ENCODE data around the gene CFAP65.

Gene CFAP65

GRCh38 chr2:219028141-219028540 lies 13.2 kb downstream of the CFAP65 start:
- Histone ChIP-seq H3K4me3 (ENCODE audit: control insufficient read depth in 1 of 7, extremely low read depth in 1 of 7, insufficient read depth in 4 of 7, low read depth in 2 of 7, low read length in 6 of 7) (no peak overlapping the region), H3K36me3 (ENCODE audit: control insufficient read depth in 4 of 4, insufficient read depth in 4 of 4, low read length in 3 of 4) (no peaks in the 10 kb centered on the region), H3K27ac (ENCODE audit: insufficient read depth in 1 of 2, low read depth in 1 of 2, low read length in 2 of 2, poor library complexity in 1 of 2, severe bottlenecking in 2 of 2) (no peak overlapping the region), H3K9me3 (ENCODE audit: control extremely low read depth in 1 of 5, control insufficient read depth in 4 of 5, insufficient read depth in 2 of 5, low read depth in 1 of 5, low read length in 4 of 5) (no peaks in the 10 kb centered on the region), H3K27me3 (replicated peaks in 2 of 5; ENCODE audit: control insufficient read depth in 4 of 5, insufficient read depth in 5 of 5, low read length in 4 of 5) (peaks cover 0 to 11% (median 8%) of the 10 kb centered on the region in 5 experiments), H3K4me1 (ENCODE audit: control extremely low read depth in 1 of 4, control insufficient read depth in 4 of 4, insufficient read depth in 4 of 4, low read length in 3 of 4) (peaks cover 0 to 2% (median 0%) of the 10 kb centered on the region in 4 experiments)
- 91% methylated on average over 5 of the region's 5 CpGs for WGBS (ENCODE audit: insufficient coverage)
- no peak for DNase-seq
- CTCF ChIA-PET, result interaction anchor here (0.6 to 10.8 kb wide), 16 partner anchors 10 to 152 kb away, joined by 3 to 162 read pairs (median 4); partner anchors contain the start of gene NHEJ1
- POLR2A ChIA-PET, result no interaction called here

GRCh38 chr2:219027511-219028055 lies 13.7 kb downstream of the CFAP65 start:
- Histone ChIP-seq H3K4me3 (ENCODE audit: control insufficient read depth in 1 of 7, extremely low read depth in 1 of 7, insufficient read depth in 4 of 7, low read depth in 2 of 7, low read length in 6 of 7) (no peak overlapping the region), H3K36me3 (ENCODE audit: control insufficient read depth in 4 of 4, insufficient read depth in 4 of 4, low read length in 3 of 4) (no peaks in the 10 kb centered on the region), H3K27me3 (replicated peaks in 2 of 5; ENCODE audit: control insufficient read depth in 4 of 5, insufficient read depth in 5 of 5, low read length in 4 of 5) (peaks cover 0 to 8% (median 6%) of the 10 kb centered on the region in 5 experiments), H3K27ac (ENCODE audit: insufficient read depth in 1 of 2, low read depth in 1 of 2, low read length in 2 of 2, poor library complexity in 1 of 2, severe bottlenecking in 2 of 2) (no peak overlapping the region), H3K4me1 (ENCODE audit: control extremely low read depth in 1 of 4, control insufficient read depth in 4 of 4, insufficient read depth in 4 of 4, low read length in 3 of 4) (peaks cover 0 to 2% (median 0%) of the 10 kb centered on the region in 4 experiments), H3K9me3 (ENCODE audit: control extremely low read depth in 1 of 5, control insufficient read depth in 4 of 5, insufficient read depth in 2 of 5, low read depth in 1 of 5, low read length in 4 of 5) (no peaks in the 10 kb centered on the region)
- CTCF ChIA-PET, result interaction anchor here (0.6 to 10.8 kb wide), 20 partner anchors 8 to 152 kb away, joined by 3 to 162 read pairs (median 4); partner anchors contain the start of gene NHEJ1
- WGBS (ENCODE audit: insufficient coverage), result 97% methylated on average over 20 of the region's 22 CpGs
- POLR2A ChIA-PET, result no interaction called here
- DNase-seq, result no peak

GRCh38 chr2:219026946-219027345 lies 14.4 kb downstream of the CFAP65 start:
- Histone ChIP-seq H3K4me1 (ENCODE audit: control extremely low read depth in 1 of 4, control insufficient read depth in 4 of 4, insufficient read depth in 4 of 4, low read length in 3 of 4) (peaks cover 0 to 2% (median 0%) of the 10 kb centered on the region in 4 experiments), H3K27me3 (replicated peaks in 2 of 5; ENCODE audit: control insufficient read depth in 4 of 5, insufficient read depth in 5 of 5, low read length in 4 of 5) (peaks cover 0 to 8% (median 0%) of the 10 kb centered on the region in 5 experiments), H3K4me3 (ENCODE audit: control insufficient read depth in 1 of 7, extremely low read depth in 1 of 7, insufficient read depth in 4 of 7, low read depth in 2 of 7, low read length in 6 of 7) (no peak overlapping the region), H3K9me3 (ENCODE audit: control extremely low read depth in 1 of 5, control insufficient read depth in 4 of 5, insufficient read depth in 2 of 5, low read depth in 1 of 5, low read length in 4 of 5) (no peaks in the 10 kb centered on the region), H3K27ac (ENCODE audit: insufficient read depth in 1 of 2, low read depth in 1 of 2, low read length in 2 of 2, poor library complexity in 1 of 2, severe bottlenecking in 2 of 2) (no peak overlapping the region), H3K36me3 (ENCODE audit: control insufficient read depth in 4 of 4, insufficient read depth in 4 of 4, low read length in 3 of 4) (no peaks in the 10 kb centered on the region)
- ChIA-PET POLR2A (interaction anchor here (0.6 kb wide), 1 partner anchor 14 kb away, joined by 3 read pairs; no protein-coding TSS in a partner anchor), CTCF (interaction anchor here (0.8 to 10.8 kb wide), 14 partner anchors 9 to 151 kb away, joined by 3 to 162 read pairs (median 4); partner anchors contain the start of gene NHEJ1)
- no peak for DNase-seq
- WGBS (ENCODE audit: insufficient coverage), result 80% methylated on average over 7 of the region's 7 CpGs

GRCh38 chr2:219025637-219026585 lies 15.4 kb downstream of the CFAP65 start:
- no peak for DNase-seq
- H3K4me3 ChIP-seq (ENCODE audit: control insufficient read depth in 1 of 7, extremely low read depth in 1 of 7, insufficient read depth in 4 of 7, low read depth in 2 of 7, low read length in 6 of 7), result no peak overlapping the region
- peaks cover 0 to 11% (median 0%) of the 10 kb centered on the region in 5 experiments for H3K27me3 ChIP-seq (replicated peaks in 2 of 5; ENCODE audit: control insufficient read depth in 4 of 5, insufficient read depth in 5 of 5, low read length in 4 of 5)
- no peak overlapping the region for H3K27ac ChIP-seq (ENCODE audit: insufficient read depth in 1 of 2, low read depth in 1 of 2, low read length in 2 of 2, poor library complexity in 1 of 2, severe bottlenecking in 2 of 2)
- no peaks in the 10 kb centered on the region for H3K36me3 ChIP-seq (ENCODE audit: control insufficient read depth in 4 of 4, insufficient read depth in 4 of 4, low read length in 3 of 4)
- ChIA-PET CTCF (interaction anchor here (1.2 to 10.8 kb wide), 7 partner anchors 10 to 253 kb away, joined by 3 to 162 read pairs (median 5); partner anchors contain the start of genes DNAJB2 and NHEJ1), POLR2A (interaction anchor here (0.6 to 1.2 kb wide), 2 partner anchors 15 to 21 kb away, joined by 3 read pairs; no protein-coding TSS in a partner anchor)
- WGBS (ENCODE audit: insufficient coverage), result 97% methylated on average over 12 of the region's 18 CpGs
- H3K4me1 ChIP-seq (ENCODE audit: control extremely low read depth in 1 of 4, control insufficient read depth in 4 of 4, insufficient read depth in 4 of 4, low read length in 3 of 4), result no peaks in the 10 kb centered on the region
- H3K9me3 ChIP-seq (ENCODE audit: control extremely low read depth in 1 of 5, control insufficient read depth in 4 of 5, insufficient read depth in 2 of 5, low read depth in 1 of 5, low read length in 4 of 5), result no peaks in the 10 kb centered on the region

- 97% methylated on average over 5 of the region's 11 CpGs for WGBS (ENCODE audit: insufficient coverage)
- Histone ChIP-seq H3K36me3 (ENCODE audit: control insufficient read depth in 4 of 4, insufficient read depth in 4 of 4, low read length in 3 of 4) (no peaks in the 10 kb centered on the region), H3K27me3 (replicated peaks in 2 of 5; ENCODE audit: control insufficient read depth in 4 of 5, insufficient read depth in 5 of 5, low read length in 4 of 5) (peaks cover 0 to 16% (median 1%) of the 10 kb centered on the region in 5 experiments), H3K4me3 (ENCODE audit: control insufficient read depth in 1 of 7, extremely low read depth in 1 of 7, insufficient read depth in 4 of 7, low read depth in 2 of 7, low read length in 6 of 7) (no peak overlapping the region), H3K9me3 (ENCODE audit: control extremely low read depth in 1 of 5, control insufficient read depth in 4 of 5, insufficient read depth in 2 of 5, low read depth in 1 of 5, low read length in 4 of 5) (no peaks in the 10 kb centered on the region), H3K27ac (ENCODE audit: insufficient read depth in 1 of 2, low read depth in 1 of 2, low read length in 2 of 2, poor library complexity in 1 of 2, severe bottlenecking in 2 of 2) (no peak overlapping the region), H3K4me1 (ENCODE audit: control extremely low read depth in 1 of 4, control insufficient read depth in 4 of 4, insufficient read depth in 4 of 4, low read length in 3 of 4) (no peaks in the 10 kb centered on the region)
- ChIA-PET POLR2A (no interaction called here), CTCF (interaction anchor here (0.7 to 10.8 kb wide), 4 partner anchors 13 to 129 kb away, joined by 3 to 162 read pairs (median 30); partner anchors contain the start of gene NHEJ1)
- no peak for DNase-seq
Observed at GRCh38 chr2:219024059-219024458, 17.3 kb downstream of the CFAP65 start.

- 87% methylated on average over 10 of the region's 12 CpGs for WGBS (ENCODE audit: insufficient coverage)
- H3K36me3 ChIP-seq (ENCODE audit: control insufficient read depth in 4 of 4, insufficient read depth in 4 of 4, low read length in 3 of 4), result no peaks in the 10 kb centered on the region
- no peak overlapping the region for H3K4me3 ChIP-seq (ENCODE audit: control insufficient read depth in 1 of 7, extremely low read depth in 1 of 7, insufficient read depth in 4 of 7, low read depth in 2 of 7, low read length in 6 of 7)
- H3K9me3 ChIP-seq (ENCODE audit: control extremely low read depth in 1 of 5, control insufficient read depth in 4 of 5, insufficient read depth in 2 of 5, low read depth in 1 of 5, low read length in 4 of 5), result no peaks in the 10 kb centered on the region
- ChIA-PET POLR2A (no interaction called here), CTCF (interaction anchor here (0.7 to 10.8 kb wide), 3 partner anchors 9 to 130 kb away, joined by 3 to 162 read pairs (median 4); partner anchors contain the start of gene NHEJ1)
- DNase-seq, result no peak
- no peaks in the 10 kb centered on the region for H3K4me1 ChIP-seq (ENCODE audit: control extremely low read depth in 1 of 4, control insufficient read depth in 4 of 4, insufficient read depth in 4 of 4, low read length in 3 of 4)
- H3K27ac ChIP-seq (ENCODE audit: insufficient read depth in 1 of 2, low read depth in 1 of 2, low read length in 2 of 2, poor library complexity in 1 of 2, severe bottlenecking in 2 of 2), result no peak overlapping the region
- peaks cover 0 to 18% (median 1%) of the 10 kb centered on the region in 5 experiments for H3K27me3 ChIP-seq (replicated peaks in 2 of 5; ENCODE audit: control insufficient read depth in 4 of 5, insufficient read depth in 5 of 5, low read length in 4 of 5)
Observed at GRCh38 chr2:219023045-219023605, 18.2 kb downstream of the CFAP65 start.

All from common myeloid progenitor, CD34-positive (primary cell).